Measurements from ENCODE around the gene SCN1A.

DNA sequence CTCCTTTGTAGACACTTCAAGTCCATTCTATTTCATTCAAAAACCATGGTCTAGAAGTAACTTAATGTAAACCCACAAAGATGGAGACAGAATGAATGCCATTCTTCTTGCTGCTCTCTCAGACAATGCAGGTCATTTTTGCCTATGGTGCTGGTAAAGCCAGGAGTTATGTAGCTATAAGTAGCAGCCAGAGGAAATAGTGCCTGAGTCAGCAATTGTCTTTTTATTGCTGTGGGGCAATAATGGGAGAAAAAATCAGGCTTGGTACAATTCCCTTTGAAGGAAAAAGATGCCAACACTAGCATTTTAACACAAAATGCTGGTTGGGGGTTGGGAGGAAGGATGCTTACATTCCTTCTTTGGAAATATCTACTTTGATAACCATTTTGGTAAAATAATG, 43.5 kb downstream of the SCN1A start:
- TF ChIP-seq CTCF (IDR thresholded peaks at IDR 0.05), result no peak
- no peak for TF ChIP-seq POLR2A (IDR thresholded peaks at IDR 0.05)

All from testis (tissue), 2 donors.